Measurements from ENCODE around the gene ITGB1BP1. TPM values are rescaled to one million over a fixed set of nuclear protein-coding genes. Genes with fewer than 3 reads are reported as not detected.

ITGB1BP1 gene
- total and polyA plus RNA-seq, 2 of the 13 experiments (the other 11 are each of a cell fraction or from before 2014, with no cell fraction given): 106 to 108 TPM

DNA sequence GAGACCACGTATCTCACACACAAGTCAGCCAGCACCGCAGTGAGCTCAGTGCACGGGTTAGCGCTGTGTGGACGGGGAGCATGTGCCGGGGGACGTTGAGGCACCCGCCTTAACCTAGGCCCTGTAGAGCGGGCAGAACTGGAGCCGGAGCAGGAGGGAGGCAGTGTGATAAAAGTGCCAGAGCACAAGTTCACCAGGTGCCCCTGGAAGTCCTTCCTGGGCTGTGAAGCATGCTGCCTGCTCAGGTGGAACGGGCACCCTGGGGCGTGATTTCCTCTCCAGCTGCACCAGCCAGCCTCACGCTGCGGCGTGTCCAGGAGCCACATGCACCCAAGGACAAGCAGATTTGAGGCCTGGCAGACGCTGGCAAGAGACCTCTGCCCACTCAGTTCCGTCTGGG is 50.3 kb downstream of the ITGB1BP1 start:
- Histone ChIP-seq H3K27ac (ENCODE audit: extremely low read length, insufficient read depth, low read length) (no peak overlapping the region), H4K20me1 (ENCODE audit: insufficient read depth, low read length) (no peaks in the 10 kb centered on the region), H3K4me1 (ENCODE audit: insufficient read depth, low read length) (peaks cover 27% of the 10 kb centered on the region), H3K9ac (ENCODE audit: insufficient read depth, low read depth, low read length) (no peak overlapping the region), H3K9me3 (ENCODE audit: low read length) (no peaks in the 10 kb centered on the region), H3K4me3 (replicated peaks in 1 of 3; ENCODE audit: insufficient read depth in 1 of 3, low read depth in 2 of 3, low read length in 3 of 3) (no peak overlapping the region), H3K79me2 (ENCODE audit: insufficient read depth, low read length) (no peaks in the 10 kb centered on the region), H3K27me3 (ENCODE audit: control insufficient read depth in 1 of 2, insufficient read depth in 2 of 2, low read length in 2 of 2) (no peaks in the 10 kb centered on the region), H3K4me2 (ENCODE audit: low read depth, low read length) (no peak overlapping the region), H2AFZ (ENCODE audit: low read length) (no peak overlapping the region), H3K36me3 (replicated peaks in 1 of 2; ENCODE audit: control insufficient read depth in 1 of 2, insufficient read depth in 2 of 2, low read length in 2 of 2) (peaks cover 6 to 23% of the 10 kb centered on the region in 2 experiments; a peak in 3 of 5 replicates)
- no TSS peak for BruUV-seq (replicated peaks)
- 98% methylated on average over 17 of the region's 17 CpGs for WGBS (ENCODE audit: low lambda C conversion rate)
- in situ Hi-C loops (cut with HindIII; ENCODE audit: extremely low pct_ligation_motif_present, low pct_unique_long_range_greater_than_20kb): loop anchor here (10.0 kb wide), 1 partner anchor 228 kb away; no protein-coding TSS in a partner anchor
- FAIRE-seq (no peak), DNase-seq (ENCODE audit: low spot score) (no peak), ATAC-seq (no peak)
- TF ChIP-seq RBM22 (optimal IDR thresholded peaks at IDR 0.05; ENCODE audit: low read length) (peak; percentile 33), ZNF687 (CRISPR knock-in tag; IDR thresholded peaks at IDR 0.05) (peak; percentile 44), ZNF839 (CRISPR knock-in tag; IDR thresholded peaks at IDR 0.05; ENCODE audit: borderline replicate concordance) (peak; percentile 51; the same call in 1 of the 2 replicates), ISL2 (CRISPR knock-in tag; IDR thresholded peaks at IDR 0.05) (no peak), NFKB2 (CRISPR knock-in tag; IDR thresholded peaks at IDR 0.05; ENCODE audit: borderline replicate concordance) (no peak), HNRNPLL (IDR thresholded peaks at IDR 0.05; ENCODE audit: low read depth, low read length, poor library complexity, severe bottlenecking) (peak; percentile 5), ZNF569 (CRISPR knock-in tag; IDR thresholded peaks at IDR 0.05; ENCODE audit: borderline replicate concordance) (no peak), SMAD1 (CRISPR knock-in tag; IDR thresholded peaks at IDR 0.05; ENCODE audit: borderline replicate concordance, low read depth) (no peak)
- ChIA-PET CTCF (ENCODE audit: low intra/inter-chr PET ratio, low total read pairs) (no interaction called here), POLR2A (interaction anchor here (1.0 kb wide), 1 partner anchor 14 kb away, joined by 3 read pairs; no protein-coding TSS in a partner anchor)
- intact Hi-C loops (cut with micrococcal nuclease; ENCODE audit: unreplicated experiment): no loop called here

All from HepG2 (cell line).